GM08714 (cell line): ENCODE measurements around the gene MAN1A1.

Experiments
- H3K4me3 ChIP-seq: fragments of 200-500 bp; sonication (Bioruptor generic); 2 replicates; pipeline ENCODE4 v1.5.1; 2014; ENCODE audit warnings: mild to moderate bottlenecking, low read length, inconsistent platforms
- ZNF274 ChIP-seq: IDR thresholded peaks from 2 replicates; pipeline ENCODE4 v1.6.1; 2012; ENCODE audit warnings: mild to moderate bottlenecking, low read depth, low read length

MAN1A1 gene

DNA sequence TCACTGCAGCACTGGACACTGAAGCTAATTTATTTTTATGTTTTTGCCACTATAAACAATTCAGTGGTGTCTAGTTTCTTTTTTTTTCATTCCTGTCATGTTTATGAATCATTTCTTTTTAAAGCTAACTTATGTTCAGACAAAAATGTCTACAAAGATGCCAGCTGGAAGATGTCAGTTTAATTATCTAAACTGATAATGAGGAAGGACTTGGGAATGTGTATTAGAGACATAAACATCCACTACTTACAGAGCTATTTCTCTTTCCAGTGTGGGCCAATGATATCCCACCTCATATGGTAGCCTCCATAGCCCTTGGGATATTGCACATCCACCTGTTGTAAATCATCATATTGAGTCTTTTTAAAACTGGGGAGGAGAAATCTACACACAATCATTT lies 139.0 kb downstream of the MAN1A1 start:
- no peak overlapping the region for H3K4me3 ChIP-seq
- TF ChIP-seq ZNF274: no peak

DNA sequence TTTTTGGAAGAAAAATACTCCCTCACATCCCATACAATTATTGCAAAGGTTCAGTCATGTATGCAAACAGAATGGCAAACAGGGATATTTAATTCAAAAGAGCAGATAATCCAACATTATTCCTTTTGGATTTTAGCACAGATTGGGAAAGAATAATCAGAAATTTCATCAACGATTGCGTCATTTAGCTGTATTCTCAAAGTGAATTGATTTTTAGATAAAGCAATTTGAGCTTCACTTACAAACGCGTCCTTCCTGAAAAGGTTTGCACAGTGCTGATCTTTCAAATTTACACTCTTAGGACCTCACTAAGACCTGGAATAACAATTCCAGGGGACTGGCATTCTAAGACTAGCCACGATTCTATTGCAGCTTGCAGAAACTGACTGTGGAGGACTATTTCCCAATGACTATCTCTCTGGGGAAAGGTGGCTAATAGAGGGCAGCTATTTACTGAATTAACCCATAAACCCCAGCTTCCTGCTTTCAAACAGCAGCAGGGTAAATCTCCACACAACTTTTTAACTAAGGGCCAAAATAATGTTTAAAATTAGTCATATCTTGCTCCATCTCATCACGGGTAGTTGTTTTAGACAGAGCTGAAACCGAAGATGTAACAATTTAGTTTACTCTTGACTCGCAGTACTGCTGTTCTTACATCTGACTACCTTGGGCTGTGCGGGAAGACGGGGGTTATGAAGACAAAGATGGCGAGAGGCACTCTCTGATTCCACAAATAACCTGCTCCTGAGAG lies 139.9 kb downstream of the MAN1A1 start:
- no peak for TF ChIP-seq ZNF274

DNA sequence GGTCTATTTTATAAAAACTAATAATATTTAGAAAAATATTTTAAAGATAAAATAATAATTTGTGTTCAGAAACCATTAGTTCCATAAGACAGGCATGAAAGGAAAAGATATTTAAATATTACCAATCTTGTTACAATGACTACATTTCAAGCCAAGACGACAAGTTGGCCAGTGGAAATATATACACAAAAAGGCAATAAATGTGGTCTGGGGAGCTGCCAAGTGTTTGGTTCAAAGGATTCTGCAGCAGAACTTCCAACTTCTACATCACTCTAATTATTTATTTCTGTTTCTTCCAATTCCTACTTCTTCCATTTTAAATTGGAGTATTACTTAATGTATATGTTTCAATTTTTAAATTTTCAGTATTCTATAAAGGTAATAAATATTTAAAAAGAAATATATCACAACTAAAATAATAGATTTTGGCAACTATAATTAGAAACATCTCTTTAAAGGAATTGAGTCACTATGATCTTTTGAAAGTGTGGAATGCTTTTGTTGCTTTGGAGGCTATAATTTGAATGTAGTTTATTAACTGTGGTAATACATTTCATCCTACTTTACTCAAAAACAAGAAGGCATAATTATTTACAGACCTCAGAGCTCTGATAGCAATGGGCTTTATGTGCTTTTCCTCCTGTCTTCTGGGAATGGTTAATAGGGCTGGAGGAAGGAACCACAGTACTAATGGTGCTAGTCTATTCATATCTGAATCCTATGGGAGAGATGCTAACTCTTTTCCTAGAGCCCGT lies 141.4 kb downstream of the MAN1A1 start:
- no peak overlapping the region for H3K4me3 ChIP-seq
- no peak for TF ChIP-seq ZNF274

More for the DNA sequence above, 139.9 kb downstream of the MAN1A1 start:
- no peak overlapping the region for H3K4me3 ChIP-seq

DNA sequence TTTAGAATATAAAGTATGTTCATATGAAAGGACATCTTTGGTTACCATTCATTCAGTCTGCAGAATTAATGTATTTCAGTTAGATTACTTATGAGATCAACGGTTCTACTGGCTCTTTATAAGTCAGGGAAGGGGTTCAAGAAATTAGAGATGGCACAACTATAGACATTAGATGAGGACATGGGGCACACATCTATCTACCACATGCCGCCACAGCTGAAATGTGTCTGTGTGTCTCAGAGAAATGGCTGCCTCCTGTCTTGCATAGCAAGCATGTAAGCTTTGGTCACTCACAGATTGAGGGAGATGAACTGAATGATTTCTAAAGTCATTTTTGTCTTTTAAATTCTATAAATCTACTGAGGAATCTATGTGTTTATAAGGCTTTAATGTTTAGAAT lies 142.2 kb downstream of the MAN1A1 start:
- no peak overlapping the region for H3K4me3 ChIP-seq
- TF ChIP-seq ZNF274: no peak

DNA sequence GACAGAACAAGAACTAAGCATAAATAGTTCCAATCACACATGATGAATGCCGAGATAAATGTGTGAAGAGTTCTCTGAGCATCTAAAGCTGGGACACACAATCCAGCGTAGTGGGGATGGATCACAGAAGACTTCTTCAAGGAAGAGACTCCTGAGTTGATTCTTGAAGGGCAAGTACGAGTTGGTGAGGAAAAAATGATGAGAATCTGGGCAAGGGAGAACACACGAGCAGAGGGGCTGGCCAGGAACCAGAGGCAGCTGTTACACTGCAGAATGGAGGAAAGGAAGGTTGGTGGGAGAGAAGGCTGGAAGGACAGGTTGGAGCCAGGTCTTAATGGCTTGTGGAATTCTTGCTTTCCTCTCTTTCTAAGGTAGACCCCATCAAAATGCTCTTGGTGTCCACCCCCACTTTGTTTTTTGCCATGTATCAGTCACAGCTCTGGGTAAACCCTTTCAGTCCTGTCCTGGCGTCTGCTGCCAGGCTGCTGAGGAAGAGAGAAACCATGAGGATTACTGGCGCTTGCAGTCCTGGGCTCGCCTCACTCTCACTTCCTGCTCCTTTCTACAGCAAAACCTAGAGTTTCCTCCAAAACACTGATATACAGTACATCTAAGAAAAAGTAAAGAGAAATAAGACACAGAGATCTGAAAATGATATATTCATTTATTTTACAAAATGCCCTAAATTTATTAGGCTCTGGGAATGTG lies 143.5 kb downstream of the MAN1A1 start:
- TF ChIP-seq ZNF274: no peak

DNA sequence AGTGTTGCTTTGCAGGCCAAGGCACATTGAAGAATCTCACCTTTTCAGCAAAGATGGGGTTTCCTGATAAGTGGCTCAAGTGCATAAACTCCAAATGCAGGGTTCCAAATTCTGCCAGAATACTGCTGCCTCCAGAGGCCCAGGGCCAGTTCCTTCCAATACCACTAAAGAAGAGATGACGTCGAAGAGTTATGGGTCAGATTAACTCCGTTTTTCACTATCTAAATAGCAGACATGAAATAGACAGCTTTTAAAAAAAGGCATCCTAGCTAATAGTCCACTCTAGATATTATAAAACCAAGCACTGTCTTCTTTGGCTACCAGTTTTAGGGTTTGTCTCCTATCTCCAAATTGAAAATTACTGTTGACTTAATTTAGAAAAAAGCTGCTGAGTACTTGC lies 144.8 kb downstream of the MAN1A1 start:
- TF ChIP-seq ZNF274: no peak
- H3K4me3 ChIP-seq: no peak overlapping the region

More for the DNA sequence above, 143.5 kb downstream of the MAN1A1 start:
- no peak overlapping the region for H3K4me3 ChIP-seq

DNA sequence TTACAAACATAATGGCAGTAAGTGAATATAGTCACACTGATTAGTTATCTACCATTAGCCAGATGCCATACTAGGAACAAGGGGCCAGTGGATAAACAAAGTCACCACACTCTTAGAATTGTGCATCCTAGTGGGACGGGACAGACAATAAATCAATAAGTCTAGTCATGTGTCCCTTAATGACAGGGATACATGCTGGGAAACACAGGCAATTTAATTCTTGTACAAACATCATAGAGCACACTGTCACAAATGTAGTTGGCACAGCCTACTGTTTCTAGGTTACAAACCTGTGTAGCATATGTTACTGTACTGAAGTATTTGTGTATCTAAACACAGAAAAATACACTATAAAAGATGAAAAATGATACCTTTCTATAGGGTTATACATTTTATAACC lies 148.1 kb downstream of the MAN1A1 start:
- H3K4me3 ChIP-seq: no peak overlapping the region
- TF ChIP-seq ZNF274: no peak

DNA sequence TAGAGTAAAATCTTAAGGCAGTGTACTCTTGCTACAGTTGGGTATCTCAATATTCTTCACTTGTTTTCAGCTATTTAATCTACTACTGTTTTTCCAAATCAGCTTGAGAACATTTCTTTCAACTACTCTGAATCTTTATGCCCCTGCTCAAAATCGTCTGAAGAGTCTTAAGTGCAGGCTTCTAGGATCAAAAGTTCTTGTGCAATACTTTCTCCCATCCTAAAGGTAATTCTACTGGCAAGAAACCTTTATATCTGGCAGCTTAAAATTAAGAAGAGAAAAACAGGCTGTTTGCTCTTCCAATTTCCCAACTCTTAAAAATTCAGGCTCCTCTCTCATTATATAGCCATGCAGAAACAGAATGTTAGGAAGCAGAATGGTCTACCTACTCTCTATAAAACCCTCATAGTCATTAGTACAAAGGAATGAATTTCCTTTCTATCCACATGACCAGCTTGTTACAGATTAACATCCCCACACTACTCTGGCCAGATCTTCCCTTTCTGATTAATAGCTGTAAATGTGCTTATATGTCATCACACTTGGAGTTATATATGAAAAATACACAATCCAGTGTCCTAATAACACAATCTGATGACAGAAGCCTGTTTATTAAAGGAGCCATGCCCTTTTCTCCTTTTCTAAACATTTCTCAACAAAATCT lies 148.9 kb downstream of the MAN1A1 start:
- TF ChIP-seq ZNF274: no peak

DNA sequence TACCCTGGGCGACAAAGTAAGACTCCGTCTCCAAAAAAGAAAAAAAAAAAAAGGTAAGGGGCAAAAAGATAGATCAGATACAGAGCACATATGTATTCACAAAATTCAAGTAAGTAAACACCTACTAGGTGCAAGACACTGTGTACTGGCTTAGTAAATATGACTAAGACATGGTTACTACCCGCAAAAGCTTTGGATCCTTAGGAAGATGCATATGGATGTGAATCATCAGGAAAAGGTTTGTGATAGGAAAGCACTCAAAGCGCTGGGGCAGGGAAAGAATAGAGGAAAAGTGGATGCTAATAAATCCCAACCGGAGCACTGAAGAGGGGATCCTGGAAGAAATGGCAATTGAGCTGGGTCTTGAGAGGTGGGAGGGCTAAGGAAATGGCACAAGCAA lies 152.3 kb downstream of the MAN1A1 start:
- no peak for TF ChIP-seq ZNF274
- no peak overlapping the region for H3K4me3 ChIP-seq

More for the DNA sequence above, 148.9 kb downstream of the MAN1A1 start:
- no peak overlapping the region for H3K4me3 ChIP-seq

DNA sequence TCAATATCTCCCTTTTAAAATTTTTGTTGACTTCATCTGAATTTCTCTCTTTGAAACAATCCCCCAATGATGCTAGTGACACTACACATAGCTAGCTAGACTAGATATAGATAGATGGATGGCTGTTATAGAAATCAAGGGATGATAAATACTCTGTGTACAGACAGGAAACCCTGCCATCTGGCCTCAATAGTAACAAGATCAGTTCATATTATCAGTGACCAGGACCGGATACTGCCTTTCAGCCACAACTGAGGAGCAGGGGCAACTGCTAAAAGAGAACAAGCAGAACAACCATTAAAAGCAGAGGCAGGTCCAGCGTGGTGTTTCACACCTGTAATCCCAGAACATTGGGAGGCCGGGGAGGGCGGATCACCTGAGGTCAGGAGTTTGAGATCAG lies 152.8 kb downstream of the MAN1A1 start:
- no peak for TF ChIP-seq ZNF274
- no peak overlapping the region for H3K4me3 ChIP-seq

DNA sequence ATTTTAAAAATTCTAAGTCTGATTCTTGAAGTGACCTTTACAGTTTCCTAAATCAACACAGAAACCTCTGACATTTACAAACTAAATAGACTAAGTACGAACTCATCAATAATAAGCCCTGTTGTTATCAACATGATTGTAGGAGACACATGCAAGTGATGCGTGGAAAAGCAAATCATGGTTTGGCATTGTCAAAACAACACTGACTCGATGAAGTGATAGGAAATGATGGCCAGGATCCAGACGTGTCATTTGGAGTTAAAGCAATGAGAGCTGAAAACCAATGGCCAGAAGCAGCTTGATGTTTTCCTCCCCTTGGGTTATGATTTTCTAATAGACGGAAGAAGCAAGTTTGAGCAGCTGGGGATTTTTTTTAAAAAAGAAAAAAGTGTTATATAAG lies 153.7 kb downstream of the MAN1A1 start:
- H3K4me3 ChIP-seq: no peak overlapping the region
- no peak for TF ChIP-seq ZNF274

DNA sequence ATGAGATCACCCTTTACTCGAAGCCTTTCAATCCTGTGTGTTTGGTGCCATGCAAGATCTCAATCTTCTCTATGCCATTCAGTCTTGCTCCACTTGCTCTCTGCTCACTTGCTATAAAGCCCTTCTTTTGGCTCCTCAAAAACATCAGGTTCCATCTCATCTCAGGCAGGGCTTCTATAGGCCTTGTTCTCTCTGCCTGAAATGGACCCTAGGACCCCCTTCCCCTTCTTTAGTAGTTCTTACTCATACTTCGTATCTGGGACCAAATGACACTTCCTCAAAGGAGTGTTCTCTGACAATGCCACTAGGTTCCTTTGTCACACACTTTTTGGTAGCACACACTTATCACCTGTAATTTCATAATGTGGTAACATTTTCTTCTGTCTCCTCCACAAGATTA lies 154.4 kb downstream of the MAN1A1 start:
- H3K4me3 ChIP-seq: no peak overlapping the region
- no peak for TF ChIP-seq ZNF274

DNA sequence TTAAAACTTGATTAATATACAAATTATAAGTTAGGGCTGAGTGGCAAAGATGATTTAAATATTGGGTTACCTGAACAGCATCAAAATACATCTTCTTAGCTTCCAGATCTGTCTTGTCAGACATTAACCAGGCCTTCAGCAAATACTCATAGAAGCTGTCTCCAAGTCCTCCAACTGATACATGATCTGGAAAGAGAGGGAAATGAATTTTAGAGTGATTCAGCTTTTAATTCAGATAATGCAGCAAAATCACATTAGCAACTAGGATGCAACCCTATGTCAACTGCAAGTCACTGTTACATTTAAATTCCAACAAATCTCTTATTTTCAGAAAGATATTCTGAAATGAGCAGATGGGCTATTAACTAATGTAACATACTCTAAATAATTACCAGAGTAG lies 155.9 kb downstream of the MAN1A1 start:
- H3K4me3 ChIP-seq: no peak overlapping the region
- TF ChIP-seq ZNF274: no peak

DNA sequence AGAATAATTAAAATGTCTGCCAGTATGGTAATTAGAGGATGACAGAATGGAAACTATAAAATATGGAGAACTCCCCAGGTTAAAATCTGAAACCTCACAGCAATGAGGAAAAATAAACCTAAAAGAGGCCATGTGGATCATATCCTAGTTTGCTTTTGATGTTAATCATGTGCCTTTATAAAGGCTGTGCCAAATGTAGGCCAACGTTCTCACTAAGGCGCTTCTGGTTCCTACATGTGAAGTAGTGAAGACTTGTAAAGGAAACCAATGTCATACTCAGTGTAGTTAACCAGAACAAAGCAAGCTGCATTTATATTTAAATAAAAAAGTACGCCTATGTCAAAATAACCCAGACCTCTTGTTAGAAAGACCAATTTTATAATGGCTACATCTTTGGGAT lies 157.4 kb downstream of the MAN1A1 start:
- no peak overlapping the region for H3K4me3 ChIP-seq
- TF ChIP-seq ZNF274: no peak
